H7 (cell line): ENCODE measurements around the gene PAGR1. TPM values are rescaled to one million over a fixed set of nuclear protein-coding genes. Genes with fewer than 3 reads are reported as not detected.

Source experiments
- total RNA-seq: library from RNA; depleted of rRNA; stranded (reverse); fragments of >200 nt; shearing (Covaris generic); gene quantifications from 2 replicates; pipeline ENCODE4 v1.2.3, GENCODE V29; 2014; rRNA removed

Gene PAGR1
- total RNA-seq, 1 experiment from 2014 or later: 67.1 TPM

Other genes starting within 250 kb of the PAGR1 start
- gene SPN, start 152.9 kb upstream of the PAGR1 start, total RNA-seq: 0.48 and 0.59 TPM in 2 replicates
- 165 and 173 TPM in 2 replicates for gene QPRT, start 137.0 kb upstream of the PAGR1 start, total RNA-seq
- gene C16orf54, start 70.2 kb upstream of the PAGR1 start, total RNA-seq: not detected in 2 replicates
- gene ZG16, start 37.9 kb upstream of the PAGR1 start, total RNA-seq: not detected in 2 replicates
- gene KIF22, start 25.4 kb upstream of the PAGR1 start, total RNA-seq: 202 and 205 TPM in 2 replicates
- 496 and 509 TPM in 2 replicates for gene MAZ, start 9.6 kb upstream of the PAGR1 start, total RNA-seq
- 1.8 and 5.6 TPM in 2 replicates for gene PRRT2, start 4.0 kb upstream of the PAGR1 start, total RNA-seq
- 7.0 and 22.0 TPM in 2 replicates for gene MVP, start 4.3 kb downstream of the PAGR1 start, total RNA-seq
- gene CDIPT, start 47.1 kb downstream of the PAGR1 start, total RNA-seq: 91.3 and 97.6 TPM in 2 replicates
- gene SEZ6L2, start 83.4 kb downstream of the PAGR1 start, total RNA-seq: 47.3 and 59.0 TPM in 2 replicates
- gene ASPHD1, start 84.3 kb downstream of the PAGR1 start, total RNA-seq: 24.4 and 24.6 TPM in 2 replicates
- gene KCTD13, start 110.1 kb downstream of the PAGR1 start, total RNA-seq: 8.3 and 9.1 TPM in 2 replicates
- 88.0 and 97.6 TPM in 2 replicates for gene TMEM219, start 145.9 kb downstream of the PAGR1 start, total RNA-seq
- gene TAOK2, start 157.7 kb downstream of the PAGR1 start, total RNA-seq: 39.9 and 41.3 TPM in 2 replicates
- gene HIRIP3, start 179.5 kb downstream of the PAGR1 start, total RNA-seq: 19.0 and 20.5 TPM in 2 replicates
- gene INO80E, start 180.1 kb downstream of the PAGR1 start, total RNA-seq: 58.7 and 91.9 TPM in 2 replicates
- gene DOC2A, start 194.9 kb downstream of the PAGR1 start, total RNA-seq: 4.1 and 5.3 TPM in 2 replicates
- gene C16orf92, start 207.0 kb downstream of the PAGR1 start, total RNA-seq: not detected in 2 replicates
- 3.0 and 5.5 TPM in 2 replicates for gene TLCD3B, start 215.1 kb downstream of the PAGR1 start, total RNA-seq
- gene ALDOA, start 249.6 kb downstream of the PAGR1 start, total RNA-seq: 1,524 and 1,553 TPM in 2 replicates